MCF 10A (cell line): Measurements from ENCODE around the gene ASB13. TPM values are rescaled to one million over a fixed set of nuclear protein-coding genes. Genes with fewer than 3 reads are reported as not detected.
A peak's percentile ranks its signal among the peaks of the same experiment; 100 is the strongest.

Experiments used
- BruUV-seq: library from RNA; stranded (reverse); fragments of 400-500 nt; replicated peaks from 2 replicates; lab custom pipeline; 2021; lab: Mats Ljungman, UMichigan
- CTCF ChIA-PET: fragments of 300-600 bp; sonication (Branson Sonifier 250); formaldehyde crosslinking; extraction: SDS; loops from one replicate; lab custom pipeline; 2021; ENCODE audit warnings: antibody characterized with exemption, inconsistent platforms; lab: Yijun Ruan, JAX
- POLR2A ChIA-PET: fragments of 300-600, 350-650 bp; sonication (Branson Sonifier 250); formaldehyde crosslinking; extraction: SDS; loops from one replicate; lab custom pipeline; 2020; ENCODE audit warnings: antibody characterized with exemption, inconsistent platforms; lab: Yijun Ruan, JAX
- DNase-seq: peaks from one replicate; pipeline ENCODE4 v3.0.0-alpha.2; 2018; ENCODE audit not compliant: unreplicated experiment
- H3K27ac Mint-ChIP-seq: one replicate; pipeline ENCODE4 v1.8.0; 2022; ENCODE audit warnings: mild to moderate bottlenecking, low read depth, mixed read lengths; ENCODE audit not compliant: unreplicated experiment
- H3K27me3 Mint-ChIP-seq: one replicate; pipeline ENCODE4 v1.8.0; 2022; ENCODE audit warnings: mixed read lengths; ENCODE audit not compliant: insufficient read depth, unreplicated experiment
- H3K36me3 Mint-ChIP-seq: one replicate; pipeline ENCODE4 v1.8.0; 2022; ENCODE audit warnings: mild to moderate bottlenecking, moderate library complexity, mixed read lengths; ENCODE audit not compliant: insufficient read depth, unreplicated experiment
- H3K4me1 Mint-ChIP-seq: one replicate; pipeline ENCODE4 v1.8.0; 2022; ENCODE audit warnings: mixed read lengths; ENCODE audit not compliant: insufficient read depth, unreplicated experiment
- H3K4me3 Mint-ChIP-seq: one replicate; pipeline ENCODE4 v1.8.0; 2022; ENCODE audit warnings: mild to moderate bottlenecking, moderate library complexity, mixed read lengths; ENCODE audit not compliant: unreplicated experiment
- H3K9me3 Mint-ChIP-seq: one replicate; pipeline ENCODE4 v1.8.0; 2022; ENCODE audit warnings: mixed read lengths; ENCODE audit not compliant: unreplicated experiment
- CTCF ChIP-seq: fragments of 200-600 bp; IDR thresholded peaks from one replicate; pipeline ENCODE4 v1.8.0; 2022; ENCODE audit warnings: antibody characterized with exemption, mild to moderate bottlenecking; ENCODE audit not compliant: unreplicated experiment
- intact Hi-C: fragments of 100-400 bp; cut with micrococcal nuclease; formaldehyde crosslinking; loops from 2 replicates; pipeline ENCODE4 v1.14.1; 2022
- total RNA-seq: library from RNA; stranded (reverse); gene quantifications from 2 replicates; pipeline ENCODE4 v1.2.3, GENCODE V29; 2022

The ASB13 gene
- total RNA-seq, 1 experiment from 2014 or later: 16.3 TPM

- intact Hi-C loops: loop anchor here (1.0 kb wide), 1 partner anchor 23 kb away; no protein-coding TSS in a partner anchor
- Mint-ChIP-seq H3K27ac (peak overlapping the region; percentile 86), H3K4me3 (no peak overlapping the region), H3K36me3 (peaks cover 5% of the 10 kb centered on the region), H3K4me1 (peaks cover 39% of the 10 kb centered on the region), H3K9me3 (no peaks in the 10 kb centered on the region), H3K27me3 (no peaks in the 10 kb centered on the region)
- no peak for TF ChIP-seq CTCF
- no TSS peak for BruUV-seq
- no peak for DNase-seq
- POLR2A ChIA-PET: interaction anchor here (0.7 to 8.4 kb wide), 17 partner anchors 9 to 176 kb away, joined by 3 to 61 read pairs (median 7); partner anchors contain the start of gene TASOR2
- CTCF ChIA-PET: interaction anchor here (0.6 to 15.6 kb wide), 6 partner anchors 11 to 804 kb away, joined by 3 to 264 read pairs (median 4); no protein-coding TSS in a partner anchor
Measured at GRCh38 chr10:5618829-5619228, 47.6 kb downstream of the ASB13 start.

GRCh38 chr10:5618042-5618441 lies 48.4 kb downstream of the ASB13 start:
- Mint-ChIP-seq H3K4me1 (peaks cover 43% of the 10 kb centered on the region), H3K36me3 (peaks cover 5% of the 10 kb centered on the region), H3K9me3 (no peaks in the 10 kb centered on the region), H3K4me3 (peak overlapping the region; percentile 35), H3K27me3 (no peaks in the 10 kb centered on the region), H3K27ac (peak overlapping the region; percentile 86)
- peak; percentile 51 for DNase-seq
- no TSS peak for BruUV-seq
- intact Hi-C loops: loop anchor here (1.0 kb wide), 1 partner anchor 22 kb away; no protein-coding TSS in a partner anchor
- CTCF ChIA-PET: interaction anchor here (0.5 to 15.6 kb wide), 9 partner anchors 12 to 803 kb away, joined by 3 to 264 read pairs (median 3); no protein-coding TSS in a partner anchor
- TF ChIP-seq CTCF: no peak
- POLR2A ChIA-PET: interaction anchor here (0.7 to 8.4 kb wide), 16 partner anchors 8 to 175 kb away, joined by 3 to 61 read pairs (median 7); partner anchors contain the start of gene TASOR2

GRCh38 chr10:5617521-5617920 lies 48.9 kb downstream of the ASB13 start:
- Mint-ChIP-seq H3K27me3 (no peaks in the 10 kb centered on the region), H3K9me3 (no peaks in the 10 kb centered on the region), H3K36me3 (peaks cover 5% of the 10 kb centered on the region), H3K4me1 (peaks cover 45% of the 10 kb centered on the region), H3K27ac (peak overlapping the region; percentile 86), H3K4me3 (peak overlapping the region; percentile 35)
- intact Hi-C loops: no loop called here
- DNase-seq: no peak
- no TSS peak for BruUV-seq
- ChIA-PET CTCF (interaction anchor here (0.5 to 15.6 kb wide), 8 partner anchors 12 to 184 kb away, joined by 3 to 264 read pairs (median 4); no protein-coding TSS in a partner anchor), POLR2A (interaction anchor here (0.6 to 8.4 kb wide), 14 partner anchors 8 to 180 kb away, joined by 3 to 61 read pairs (median 7); partner anchors contain the start of gene TASOR2)
- TF ChIP-seq CTCF: no peak

- H3K4me3 Mint-ChIP-seq: peak overlapping the region; percentile 35
- no peak for DNase-seq
- peak overlapping the region; percentile 86 for H3K27ac Mint-ChIP-seq
- peaks cover 5% of the 10 kb centered on the region for H3K36me3 Mint-ChIP-seq
- peaks cover 52% of the 10 kb centered on the region for H3K4me1 Mint-ChIP-seq
- TF ChIP-seq CTCF: no peak
- H3K9me3 Mint-ChIP-seq: no peaks in the 10 kb centered on the region
- no peaks in the 10 kb centered on the region for H3K27me3 Mint-ChIP-seq
- intact Hi-C loops: no loop called here
- ChIA-PET POLR2A (interaction anchor here (0.6 to 8.4 kb wide), 8 partner anchors 21 to 179 kb away, joined by 3 to 61 read pairs (median 8); no protein-coding TSS in a partner anchor), CTCF (interaction anchor here (0.7 to 15.6 kb wide), 6 partner anchors 12 to 173 kb away, joined by 3 to 264 read pairs (median 4); no protein-coding TSS in a partner anchor)
- no TSS peak for BruUV-seq
Measured at GRCh38 chr10:5616836-5617235, 49.6 kb downstream of the ASB13 start.
